RWPE2 (cell line): ENCODE data around the gene NRIP1.
"Not testable (repeated sequence)": the region's sequence is repeated elsewhere in the genome, so short reads cannot be mapped to it uniquely, and the experiment has no call there.

Source experiments
- ATAC-seq: fragments of 200-7000 bp; cut with Tn5 transposase; 3 replicates; pipeline ENCODE4 v1.9.1; 2021; ENCODE audit warnings: low read depth
- DNase-seq: peaks from one replicate; pipeline ENCODE4 v3.0.0-alpha.2; 2020; ENCODE audit warnings: low spot score
- H3K27ac ChIP-seq: fragments of 450-650 bp; 2 replicates; pipeline ENCODE4 v1.5.1; 2017; ENCODE audit warnings: mild to moderate bottlenecking; ENCODE audit not compliant: poor library complexity, severe bottlenecking
- H3K27me3 ChIP-seq: fragments of 250-450 bp; sonication (Bioruptor Pico); 2 replicates; pipeline ENCODE4 v1.5.1; 2021; ENCODE audit warnings: mild to moderate bottlenecking, moderate library complexity; ENCODE audit not compliant: insufficient read depth, poor library complexity, severe bottlenecking
- H3K36me3 ChIP-seq: fragments of 250-450 bp; sonication (Bioruptor Pico); 2 replicates; pipeline ENCODE4 v1.5.1; 2020; ENCODE audit warnings: low read depth, mild to moderate bottlenecking, moderate library complexity
- H3K4me1 ChIP-seq: fragments of 250-450 bp; sonication (Bioruptor Pico); 2 replicates; pipeline ENCODE4 v1.5.1; 2021; ENCODE audit warnings: mild to moderate bottlenecking, moderate library complexity; ENCODE audit not compliant: insufficient read depth, poor library complexity, severe bottlenecking
- H3K4me3 ChIP-seq: fragments of 250-450 bp; sonication (Bioruptor Pico); 2 replicates; pipeline ENCODE4 v1.5.1; 2021; ENCODE audit warnings: mild to moderate bottlenecking, moderate library complexity; ENCODE audit not compliant: severe bottlenecking
- H3K9me3 ChIP-seq: fragments of 250-450 bp; sonication (Bioruptor Pico); 2 replicates; pipeline ENCODE4 v1.5.1; 2021; ENCODE audit warnings: mild to moderate bottlenecking, moderate library complexity; ENCODE audit not compliant: severe bottlenecking
- CTCF ChIP-seq: fragments of 450-650 bp; IDR thresholded peaks from one replicate; pipeline ENCODE4 v1.5.1; 2017; ENCODE audit warnings: mild to moderate bottlenecking, moderate library complexity; ENCODE audit not compliant: poor library complexity, severe bottlenecking

NRIP1 gene

DNA sequence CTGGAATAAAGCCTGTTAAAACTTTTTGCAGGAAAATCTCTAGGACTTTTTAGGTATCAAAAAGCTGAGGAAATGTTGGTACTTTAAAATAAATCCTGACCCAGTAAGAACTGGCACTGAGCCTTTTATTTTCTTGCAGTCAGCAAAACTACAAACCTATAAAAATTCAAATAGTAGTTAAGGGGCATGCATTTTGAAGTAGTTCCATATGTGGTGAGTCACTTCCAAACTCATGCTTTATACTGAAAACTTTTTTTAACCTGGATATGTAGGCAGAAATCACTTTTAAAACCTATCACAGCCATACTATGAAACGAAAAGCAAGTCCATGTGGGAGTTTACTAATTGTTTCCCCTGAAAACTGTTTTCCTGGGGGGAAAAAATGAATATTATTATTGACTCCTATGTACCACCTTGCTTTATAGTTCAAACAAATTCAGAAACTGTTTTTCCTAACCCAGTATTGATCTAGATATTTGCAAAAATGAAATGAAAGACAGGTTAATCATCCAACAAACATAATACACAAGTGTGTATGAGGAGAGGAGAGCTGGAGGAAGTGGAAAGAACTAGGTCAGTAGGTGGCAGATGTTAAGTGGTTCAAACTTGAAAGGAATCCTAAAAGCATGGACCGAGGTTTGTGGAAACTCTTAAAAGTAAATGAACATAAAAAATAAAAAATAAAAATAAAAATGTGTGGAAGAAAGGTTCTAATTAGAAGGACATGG, 30.5 kb downstream of the NRIP1 start:
- DNase-seq: no peak
- peak; percentile 41; the same call in 1 of the 3 replicates for ATAC-seq
- no peak for TF ChIP-seq CTCF

DNA sequence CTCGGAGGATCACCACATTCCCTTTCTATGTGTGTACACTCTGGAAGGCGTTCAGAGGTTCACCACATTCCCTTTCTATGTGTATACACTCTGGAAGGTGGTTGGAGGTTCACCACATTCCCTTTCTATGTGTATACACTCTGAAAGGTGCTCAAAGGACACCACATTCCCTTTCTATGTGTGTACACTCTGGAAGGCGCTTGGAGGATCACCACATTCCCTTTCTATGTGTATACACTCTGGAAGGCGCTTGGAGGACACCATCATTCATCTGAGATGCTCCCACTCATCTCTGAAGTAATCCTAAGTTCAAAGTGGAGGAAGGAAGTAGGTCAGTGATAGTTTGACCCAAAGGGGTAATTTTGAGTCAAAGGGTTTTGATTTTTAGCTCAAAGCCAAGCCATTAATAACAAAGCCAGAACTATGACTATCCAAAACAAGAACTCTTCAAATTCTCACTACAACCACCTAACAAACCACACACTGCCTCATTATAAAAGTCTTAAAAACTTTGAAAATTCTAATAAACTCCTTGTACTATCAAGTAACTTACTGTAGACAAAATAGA, 32.9 kb downstream of the NRIP1 start:
- no peaks in the 10 kb centered on the region for H3K9me3 ChIP-seq
- H3K27me3 ChIP-seq: no peaks in the 10 kb centered on the region
- peaks cover 17% of the 10 kb centered on the region; the same call in 1 of the 2 replicates for H3K36me3 ChIP-seq
- ATAC-seq (no peak), DNase-seq (no peak)
- no peak overlapping the region for H3K4me3 ChIP-seq
- TF ChIP-seq CTCF: no peak
- H3K27ac ChIP-seq: no peak overlapping the region
- H3K4me1 ChIP-seq: peaks cover 13% of the 10 kb centered on the region

More for the DNA sequence above, 30.5 kb downstream of the NRIP1 start:
- Histone ChIP-seq H3K27ac (peak overlapping the region; percentile 43), H3K4me1 (peaks cover 13% of the 10 kb centered on the region), H3K9me3 (no peaks in the 10 kb centered on the region), H3K36me3 (peaks cover 24% of the 10 kb centered on the region; the same call in 1 of the 2 replicates), H3K4me3 (no peak overlapping the region), H3K27me3 (no peaks in the 10 kb centered on the region)

DNA sequence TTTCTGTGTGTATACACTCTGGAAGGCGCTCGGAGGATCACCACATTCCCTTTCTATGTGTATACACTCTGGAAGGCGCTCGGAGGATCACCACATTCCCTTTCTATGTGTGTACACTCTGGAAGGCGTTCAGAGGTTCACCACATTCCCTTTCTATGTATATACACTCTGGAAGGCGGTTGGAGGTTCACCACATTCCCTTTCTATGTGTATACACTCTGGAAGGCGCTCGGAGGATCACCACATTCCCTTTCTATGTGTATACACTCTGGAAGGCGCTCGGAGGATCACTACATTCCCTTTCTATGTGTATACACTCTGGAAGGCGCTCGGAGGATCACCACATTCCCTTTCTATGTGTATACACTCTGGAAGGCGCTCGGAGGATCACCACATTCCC, 33.4 kb downstream of the NRIP1 start:
- not testable (repeated sequence) for H3K9me3 ChIP-seq, H3K27me3 ChIP-seq, ATAC-seq, H3K4me3 ChIP-seq, H3K27ac ChIP-seq, DNase-seq
- Histone ChIP-seq H3K36me3 (peaks cover 22% of the 10 kb centered on the region; the same call in 1 of the 2 replicates), H3K4me1 (peaks cover 11% of the 10 kb centered on the region)

- Histone ChIP-seq H3K4me1 (peaks cover 11% of the 10 kb centered on the region), H3K36me3 (peaks cover 23% of the 10 kb centered on the region; the same call in 1 of the 2 replicates)
- DNase-seq, ATAC-seq, H3K9me3 ChIP-seq, H3K27ac ChIP-seq, H3K27me3 ChIP-seq, H3K4me3 ChIP-seq: not testable (repeated sequence)
Measured at GRCh38 chr21:15030861-15031260, 33.9 kb downstream of the NRIP1 start.

DNA sequence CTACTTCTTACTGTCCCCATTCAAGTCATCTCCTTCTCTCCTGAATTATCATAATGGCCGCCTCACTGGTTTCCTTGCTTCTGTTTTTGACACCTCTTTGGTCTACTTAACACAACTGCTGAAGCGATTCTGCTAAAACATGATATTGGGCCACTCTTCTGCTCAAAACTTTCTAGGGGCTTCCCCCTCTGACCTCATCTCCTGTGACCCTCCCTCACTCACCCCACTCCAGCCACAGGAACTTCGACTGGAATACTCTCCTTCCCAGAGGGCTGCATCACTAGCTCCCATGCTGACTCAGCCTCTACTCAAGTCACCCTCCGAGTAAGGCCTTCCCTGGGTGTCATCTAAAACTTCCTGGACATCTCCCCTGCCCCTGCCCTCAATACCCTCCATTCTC, 35.7 kb downstream of the NRIP1 start:
- Histone ChIP-seq H3K9me3 (no peaks in the 10 kb centered on the region), H3K36me3 (peaks cover 23% of the 10 kb centered on the region; the same call in 1 of the 2 replicates), H3K4me1 (no peaks in the 10 kb centered on the region), H3K27me3 (no peaks in the 10 kb centered on the region), H3K27ac (no peak overlapping the region), H3K4me3 (no peak overlapping the region)
- DNase-seq (no peak), ATAC-seq (no peak)
- no peak for TF ChIP-seq CTCF

- no peak for TF ChIP-seq CTCF
- no peaks in the 10 kb centered on the region for H3K9me3 ChIP-seq
- DNase-seq (no peak), ATAC-seq (no peak)
- H3K4me1 ChIP-seq: no peaks in the 10 kb centered on the region
- no peak overlapping the region for H3K27ac ChIP-seq
- H3K4me3 ChIP-seq: no peak overlapping the region
- peaks cover 23% of the 10 kb centered on the region; the same call in 1 of the 2 replicates for H3K36me3 ChIP-seq
- H3K27me3 ChIP-seq: no peaks in the 10 kb centered on the region
Measured at GRCh38 chr21:15028186-15028585, 36.6 kb downstream of the NRIP1 start.
